SK-N-SH (cell line): ENCODE measurements around the gene PPP2R3A. TPM values are rescaled to one million over a fixed set of nuclear protein-coding genes. Genes with fewer than 3 reads are reported as not detected.
A peak's percentile ranks its signal among the peaks of the same experiment; 100 is the strongest.

Experiments used
- CTCF ChIA-PET: fragments of 300-600, 350-600 bp; formaldehyde crosslinking; extraction: SDS; loops from one replicate; lab custom pipeline; 2021; lab: Yijun Ruan, JAX
- POLR2A ChIA-PET: fragments of 350-600 bp; sonication (Branson Sonifier 250); formaldehyde crosslinking; extraction: SDS; loops from one replicate; lab custom pipeline; 2020; ENCODE audit warnings: antibody characterized with exemption, inconsistent platforms; lab: Yijun Ruan, JAX
- DNase-seq: peaks from one replicate; pipeline ENCODE4 v3.0.0; 2012
- H2AFZ ChIP-seq: fragments of 200-600 bp; sonication (generic); 2 replicates; pipeline ENCODE4 v1.8.1; 2016; ENCODE audit warnings: antibody characterized with exemption, mild to moderate bottlenecking, low read depth
- H3F3A ChIP-seq: fragments of 200-600 bp; sonication (generic); replicated peaks from 2 replicates; pipeline ENCODE3; 2016; ENCODE audit warnings: antibody characterized with exemption, mild to moderate bottlenecking; ENCODE audit not compliant: insufficient read depth
- H3K27ac ChIP-seq, 2 experiments: fragments of 200-500 bp in 1 of 2; fragments of 200-600 bp in 1 of 2; sonication (Bioruptor generic) in 1 of 2; sonication (generic), shearing (Covaris generic) in 1 of 2; 2 replicates each; pipeline versions ENCODE4 v1.5.1 to v1.6.1; 2014 to 2016; ENCODE audit warnings: low read depth in 2 of 2, inconsistent platforms in 1 of 2, low read length in 1 of 2, mild to moderate bottlenecking in 1 of 2, mixed read lengths in 1 of 2
- H3K27me3 ChIP-seq: fragments of 200-600 bp; sonication (generic), shearing (Covaris generic); 2 replicates; pipeline ENCODE4 v1.6.1; 2016; ENCODE audit warnings: mixed run types; ENCODE audit not compliant: insufficient read depth
- H3K36me3 ChIP-seq, 2 experiments: fragments of 200-500 bp in 1 of 2; fragments of 200-600 bp in 1 of 2; sonication (Bioruptor generic) in 1 of 2; sonication (generic) in 1 of 2; replicated peaks in 1 of 2; 2 replicates each; pipeline versions ENCODE3 to v1.5.1; 2014 to 2016; ENCODE audit warnings: low read length in 1 of 2, mild to moderate bottlenecking in 1 of 2; ENCODE audit not compliant: insufficient read depth in 2 of 2, control insufficient read depth in 1 of 2
- H3K4me1 ChIP-seq, 2 experiments: fragments of 200-500 bp in 1 of 2; fragments of 200-600 bp in 1 of 2; sonication (Bioruptor generic) in 1 of 2; sonication (generic), shearing (Covaris generic) in 1 of 2; 2 replicates each; pipeline versions ENCODE4 v1.5.1 to v1.6.1; 2014 to 2016; ENCODE audit warnings: low read depth in 1 of 2, low read length in 1 of 2, mixed run types in 1 of 2; ENCODE audit not compliant: insufficient read depth in 2 of 2, control insufficient read depth in 1 of 2
- H3K4me2 ChIP-seq: fragments of 200-600 bp; sonication (generic), shearing (Covaris generic); 2 replicates; pipeline ENCODE4 v1.6.1; 2017; ENCODE audit warnings: mixed run types
- H3K4me3 ChIP-seq, 2 experiments: fragments of 200-500 bp in 1 of 2; fragments of 200-600 bp in 1 of 2; sonication (Bioruptor generic) in 1 of 2; sonication (generic), shearing (Covaris generic) in 1 of 2; 2 replicates each; pipeline versions ENCODE4 v1.5.1 to v1.8.1; 2014 to 2016; ENCODE audit warnings: low read depth in 2 of 2, inconsistent platforms in 1 of 2, low read length in 1 of 2, mild to moderate bottlenecking in 1 of 2, mixed read lengths in 1 of 2, moderate library complexity in 1 of 2
- H3K79me2 ChIP-seq: fragments of 200-600 bp; sonication (generic); 2 replicates; pipeline ENCODE4 v1.8.1; 2017; ENCODE audit warnings: mild to moderate bottlenecking; ENCODE audit not compliant: insufficient read depth
- H3K9ac ChIP-seq: fragments of 200-600 bp; sonication (generic); 2 replicates; pipeline ENCODE4 v1.6.1; 2017; ENCODE audit warnings: mixed run types
- H3K9me2 ChIP-seq: fragments of 200-600 bp; sonication (generic); 2 replicates; pipeline ENCODE4 v1.6.1; 2017; ENCODE audit warnings: mixed run types
- H3K9me3 ChIP-seq: fragments of 200-600 bp; sonication (generic); 2 replicates; pipeline ENCODE4 v1.6.1; 2017; ENCODE audit warnings: mixed run types, mild to moderate bottlenecking, moderate library complexity
- H4K20me1 ChIP-seq: fragments of 200-600 bp; sonication (generic); 2 replicates; pipeline ENCODE4 v1.6.1; 2017; ENCODE audit warnings: mild to moderate bottlenecking, mixed run types; ENCODE audit not compliant: insufficient read depth
- CHD2 ChIP-seq: fragments of 150-350 bp; IDR thresholded peaks from 2 replicates; pipeline ENCODE4 v1.6.1; 2018; ENCODE audit warnings: low read length; ENCODE audit not compliant: partially characterized antibody
- ELF1 ChIP-seq: IDR thresholded peaks from 2 replicates; pipeline ENCODE4 v1.4.0; 2012
- EP300 ChIP-seq, 2 experiments: IDR thresholded peaks; 2 replicates each; pipeline versions ENCODE4 v1.4.0 to v1.6.1; 2012; ENCODE audit warnings: borderline replicate concordance in 1 of 2, low read depth in 1 of 2, low read length in 1 of 2
- FOSL2 ChIP-seq: IDR thresholded peaks from 2 replicates; pipeline ENCODE4 v1.4.0; 2012; ENCODE audit warnings: low read depth, mild to moderate bottlenecking, moderate library complexity, borderline replicate concordance
- FOXM1 ChIP-seq: IDR thresholded peaks from 2 replicates; pipeline ENCODE4 v1.4.0; 2012; ENCODE audit warnings: low read depth, mild to moderate bottlenecking
- IRF3 ChIP-seq: fragments of 150-350 bp; IDR thresholded peaks from 2 replicates; pipeline ENCODE4 v1.6.1; 2016; ENCODE audit warnings: mild to moderate bottlenecking, low read depth, low read length
- JUND ChIP-seq: IDR thresholded peaks from 2 replicates; pipeline ENCODE4 v1.4.0; 2012
- MAX ChIP-seq: IDR thresholded peaks from 2 replicates; pipeline ENCODE4 v1.4.0; 2012; ENCODE audit warnings: low read depth
- MEF2A ChIP-seq: IDR thresholded peaks from 2 replicates; pipeline ENCODE4 v1.4.0; 2012; ENCODE audit warnings: low read depth, borderline replicate concordance
- NFIC ChIP-seq: IDR thresholded peaks from 2 replicates; pipeline ENCODE4 v1.4.0; 2012; ENCODE audit warnings: borderline replicate concordance
- NRF1 ChIP-seq: IDR thresholded peaks from 2 replicates; pipeline ENCODE4 v1.6.1; 2012; ENCODE audit warnings: low read depth, mild to moderate bottlenecking, low read length
- RAD21 ChIP-seq: IDR thresholded peaks from 2 replicates; pipeline ENCODE4 v1.6.1; 2012; ENCODE audit warnings: mild to moderate bottlenecking, low read length
- RFX5 ChIP-seq: IDR thresholded peaks from 2 replicates; pipeline ENCODE4 v1.6.1; 2012; ENCODE audit warnings: mild to moderate bottlenecking, improper control_type of control experiment, low read length
- RXRA ChIP-seq: IDR thresholded peaks from 2 replicates; pipeline ENCODE4 v1.4.0; 2012; ENCODE audit warnings: low read depth, mild to moderate bottlenecking, borderline replicate concordance
- SIN3A ChIP-seq: IDR thresholded peaks from 2 replicates; pipeline ENCODE4 v1.6.1; 2012; ENCODE audit warnings: low read depth, mild to moderate bottlenecking, low read length, moderate library complexity, borderline replicate concordance
- SMC3 ChIP-seq: IDR thresholded peaks from 2 replicates; pipeline ENCODE4 v1.6.1; 2012; ENCODE audit warnings: low read depth, low read length, improper control_type of control experiment
- TAF1 ChIP-seq: IDR thresholded peaks from 2 replicates; pipeline ENCODE4 v1.6.1; 2012; ENCODE audit warnings: low read depth, mild to moderate bottlenecking, low read length, moderate library complexity, borderline replicate concordance
- TEAD4 ChIP-seq: IDR thresholded peaks from 2 replicates; pipeline ENCODE4 v1.4.0; 2012; ENCODE audit warnings: mild to moderate bottlenecking, borderline replicate concordance; ENCODE audit not compliant: insufficient read depth
- YY1 ChIP-seq: IDR thresholded peaks from 2 replicates; pipeline ENCODE4 v1.4.0; 2012; ENCODE audit warnings: low read depth, mild to moderate bottlenecking
- WGBS: methylation state at CpG from one replicate; pipeline ENCODE4 v1.1.6; 2017; ENCODE audit warnings: low lambda C conversion rate; 5-methylcytosine and 5-hydroxymethylcytosine counted together
- polyA plus RNA-seq, 3 experiments: library from polyadenylated mRNA; depleted of rRNA; stranded (reverse); fragments of >200 nt; gene quantifications; 2 replicates each; pipeline ENCODE4 v1.2.3, GENCODE V29; 2012
- TF ChIP-seq, protein P1 (sequence below): fragments of 200-600 bp; sonication (generic); IDR thresholded peaks from 2 replicates; pipeline ENCODE4 v1.6.1; 2017; ENCODE audit warnings: antibody characterized with exemption, mild to moderate bottlenecking, moderate library complexity
- TF ChIP-seq, protein P2 (sequence below): IDR thresholded peaks from 2 replicates; pipeline ENCODE4 v1.4.0; 2012; ENCODE audit warnings: low read depth, borderline replicate concordance

The PPP2R3A gene
- polyA plus RNA-seq, 1 of the 3 experiments (the other 2 are of a cell fraction) = 3.9 TPM

DNA sequence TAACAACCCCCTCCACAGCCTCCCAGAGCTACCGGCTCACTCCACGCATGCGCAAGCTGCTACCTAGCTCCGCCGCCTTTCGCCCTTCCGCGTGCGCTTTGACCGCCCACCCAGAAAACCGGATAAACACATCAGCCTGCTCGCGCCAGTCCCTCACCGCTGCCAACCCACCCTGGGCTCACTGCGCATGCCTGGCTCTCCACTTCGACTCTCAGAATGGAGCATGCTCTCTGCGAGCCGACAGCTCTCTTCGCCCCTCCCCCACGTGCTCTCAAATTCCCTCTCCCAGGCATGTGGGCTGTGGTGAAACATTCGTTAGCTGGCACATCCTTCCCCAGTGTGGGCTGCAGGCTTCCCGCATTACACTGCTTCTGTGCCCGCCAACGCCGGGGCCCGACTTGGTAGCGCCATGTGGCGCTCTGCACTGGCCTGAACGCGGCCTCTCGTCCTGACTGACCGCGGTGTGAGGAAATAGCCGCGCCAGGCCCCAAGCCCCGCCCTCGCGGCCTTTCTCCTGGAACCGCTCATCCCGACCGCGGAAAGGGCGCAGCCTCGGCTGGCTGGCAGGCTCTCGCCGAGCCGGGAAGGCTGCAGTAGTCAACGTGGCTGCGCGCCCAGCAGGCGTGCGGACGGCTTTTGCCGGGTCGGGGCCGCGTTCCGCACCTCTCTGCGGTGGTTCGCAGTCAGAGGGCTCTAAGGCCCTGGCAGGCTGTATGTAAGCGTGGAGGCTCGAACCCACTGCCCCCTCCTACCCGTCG lies 231.1 kb downstream of the PPP2R3A start (continued):
- TF ChIP-seq, protein P1, sequence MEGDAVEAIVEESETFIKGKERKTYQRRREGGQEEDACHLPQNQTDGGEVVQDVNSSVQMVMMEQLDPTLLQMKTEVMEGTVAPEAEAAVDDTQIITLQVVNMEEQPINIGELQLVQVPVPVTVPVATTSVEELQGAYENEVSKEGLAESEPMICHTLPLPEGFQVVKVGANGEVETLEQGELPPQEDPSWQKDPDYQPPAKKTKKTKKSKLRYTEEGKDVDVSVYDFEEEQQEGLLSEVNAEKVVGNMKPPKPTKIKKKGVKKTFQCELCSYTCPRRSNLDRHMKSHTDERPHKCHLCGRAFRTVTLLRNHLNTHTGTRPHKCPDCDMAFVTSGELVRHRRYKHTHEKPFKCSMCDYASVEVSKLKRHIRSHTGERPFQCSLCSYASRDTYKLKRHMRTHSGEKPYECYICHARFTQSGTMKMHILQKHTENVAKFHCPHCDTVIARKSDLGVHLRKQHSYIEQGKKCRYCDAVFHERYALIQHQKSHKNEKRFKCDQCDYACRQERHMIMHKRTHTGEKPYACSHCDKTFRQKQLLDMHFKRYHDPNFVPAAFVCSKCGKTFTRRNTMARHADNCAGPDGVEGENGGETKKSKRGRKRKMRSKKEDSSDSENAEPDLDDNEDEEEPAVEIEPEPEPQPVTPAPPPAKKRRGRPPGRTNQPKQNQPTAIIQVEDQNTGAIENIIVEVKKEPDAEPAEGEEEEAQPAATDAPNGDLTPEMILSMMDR = no peak
- peak; percentile 99 for TF ChIP-seq MAX
- no peak for TF ChIP-seq SMC3
- peak; percentile 57; the same call in 1 of the 2 replicates for TF ChIP-seq YY1
- TF ChIP-seq TAF1 = peak; percentile 56
- TF ChIP-seq JUND = no peak; the same call in 1 of the 2 replicates
- TF ChIP-seq IRF3 = no peak
- no peak for TF ChIP-seq MEF2A
- TF ChIP-seq NRF1 = peak; percentile 94
- TF ChIP-seq FOSL2 = peak; percentile 11; the same call in 1 of the 2 replicates

GRCh38 chr3:136197159-136197793 lies 231.7 kb downstream of the PPP2R3A start:
- Histone ChIP-seq H3K27ac (peak overlapping the region; percentile 98 to 99), H2AFZ (peak overlapping the region; percentile 72), H3K9me2 (no peaks in the 10 kb centered on the region), H3K4me2 (peak overlapping the region; percentile 82), H3K79me2 (peaks cover 34% of the 10 kb centered on the region), H3K27me3 (no peaks in the 10 kb centered on the region), H3F3A (peaks cover 19% of the 10 kb centered on the region), H3K9me3 (no peaks in the 10 kb centered on the region; the same call in 1 of the 2 replicates), H4K20me1 (peaks cover 31% of the 10 kb centered on the region), H3K4me1 (peaks cover 8 to 10% of the 10 kb centered on the region in 2 experiments; a peak in 3 of 4 replicates), H3K36me3 (peaks cover 0 to 4% of the 10 kb centered on the region in 2 experiments), H3K4me3 (peak overlapping the region; percentile 82 to 83), H3K9ac (peak overlapping the region; percentile 98)
- TF ChIP-seq TAF1 (no peak), FOXM1 (no peak), RXRA (no peak), CHD2 (no peak), NFIC (no peak), SIN3A (no peak), TEAD4 (no peak), ELF1 (no peak), EP300 (IDR thresholded peaks at IDR 0.05; ENCODE audit: borderline replicate concordance in 1 of 2, low read depth in 1 of 2, low read length in 1 of 2) (no peak), RFX5 (no peak), IRF3 (no peak), RAD21 (no peak)
- TF ChIP-seq, protein P2, sequence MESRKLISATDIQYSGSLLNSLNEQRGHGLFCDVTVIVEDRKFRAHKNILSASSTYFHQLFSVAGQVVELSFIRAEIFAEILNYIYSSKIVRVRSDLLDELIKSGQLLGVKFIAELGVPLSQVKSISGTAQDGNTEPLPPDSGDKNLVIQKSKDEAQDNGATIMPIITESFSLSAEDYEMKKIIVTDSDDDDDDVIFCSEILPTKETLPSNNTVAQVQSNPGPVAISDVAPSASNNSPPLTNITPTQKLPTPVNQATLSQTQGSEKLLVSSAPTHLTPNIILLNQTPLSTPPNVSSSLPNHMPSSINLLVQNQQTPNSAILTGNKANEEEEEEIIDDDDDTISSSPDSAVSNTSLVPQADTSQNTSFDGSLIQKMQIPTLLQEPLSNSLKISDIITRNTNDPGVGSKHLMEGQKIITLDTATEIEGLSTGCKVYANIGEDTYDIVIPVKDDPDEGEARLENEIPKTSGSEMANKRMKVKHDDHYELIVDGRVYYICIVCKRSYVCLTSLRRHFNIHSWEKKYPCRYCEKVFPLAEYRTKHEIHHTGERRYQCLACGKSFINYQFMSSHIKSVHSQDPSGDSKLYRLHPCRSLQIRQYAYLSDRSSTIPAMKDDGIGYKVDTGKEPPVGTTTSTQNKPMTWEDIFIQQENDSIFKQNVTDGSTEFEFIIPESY = no peak
- TF ChIP-seq, protein P1 = no peak
- 34% methylated on average over 14 of the region's 15 CpGs for WGBS
- DNase-seq = no peak
- ChIA-PET POLR2A (interaction anchor here (1.4 to 1.6 kb wide), 5 partner anchors 51 to 621 kb away, joined by 3 to 21 read pairs (median 4); partner anchors contain the start of genes SLC35G2 and STAG1), CTCF (interaction anchor here (0.7 to 2.6 kb wide), 8 partner anchors 12 to 816 kb away, joined by 3 to 13 read pairs (median 3); partner anchors contain the start of genes PCCB and STAG1)
